HPDE6-E6E7 (cell line): ENCODE measurements around the gene ZNF80.
"Not testable (repeated sequence)": the region's sequence is repeated elsewhere in the genome, so short reads cannot be mapped to it uniquely, and the experiment has no call there.

Experiments used
- DNase-seq: peaks from one replicate; pipeline ENCODE4 v3.0.0; 2011; ENCODE audit warnings: missing footprints; ENCODE audit errors: extremely low spot score

Gene ZNF80

DNA sequence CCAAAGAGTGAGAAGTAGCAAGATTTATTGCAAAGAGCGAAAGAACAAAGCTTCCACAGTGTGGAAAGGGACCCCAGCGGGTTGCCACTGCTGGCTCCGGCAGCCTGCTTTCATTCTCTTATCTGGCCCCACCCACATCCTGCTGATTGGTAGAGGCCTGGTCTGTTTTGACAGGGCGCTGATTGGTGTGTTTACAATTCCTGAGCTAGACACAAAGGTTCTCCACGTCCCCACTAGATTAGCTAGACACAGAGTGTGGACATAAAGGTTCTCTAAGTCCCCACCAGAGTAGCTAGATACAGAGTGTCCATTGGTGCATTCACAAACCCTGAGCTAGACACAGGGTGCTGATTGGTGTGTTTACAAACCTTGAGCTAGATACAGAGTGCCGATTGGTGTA lies at the start of gene ZNF80:
TSS of gene ZNF80 (minus strand) at position 101 of the 400 bp plus-strand sequence. CDS start 504 bp downstream, outside the sequence.
- DNase-seq, result not testable (repeated sequence)

DNA sequence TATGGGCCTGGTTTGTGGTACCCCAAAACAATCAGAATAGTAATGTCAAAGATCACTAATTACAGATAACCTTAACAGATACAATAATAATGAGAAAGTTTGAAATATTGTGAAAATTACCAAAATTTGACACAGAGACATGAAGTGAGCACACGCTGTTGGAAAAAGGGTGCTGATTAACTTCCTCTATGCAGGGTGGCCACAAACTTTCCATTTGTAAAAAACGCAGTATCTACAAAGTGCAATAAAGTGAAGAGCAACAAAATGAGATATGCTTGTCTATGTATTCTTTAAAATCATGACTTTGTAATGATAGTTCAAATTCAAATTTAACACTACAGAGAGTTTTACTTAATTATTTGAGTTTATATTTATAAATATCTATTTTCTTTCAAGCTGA lies 48.9 kb upstream of the ZNF80 start:
- no peak for DNase-seq

DNA sequence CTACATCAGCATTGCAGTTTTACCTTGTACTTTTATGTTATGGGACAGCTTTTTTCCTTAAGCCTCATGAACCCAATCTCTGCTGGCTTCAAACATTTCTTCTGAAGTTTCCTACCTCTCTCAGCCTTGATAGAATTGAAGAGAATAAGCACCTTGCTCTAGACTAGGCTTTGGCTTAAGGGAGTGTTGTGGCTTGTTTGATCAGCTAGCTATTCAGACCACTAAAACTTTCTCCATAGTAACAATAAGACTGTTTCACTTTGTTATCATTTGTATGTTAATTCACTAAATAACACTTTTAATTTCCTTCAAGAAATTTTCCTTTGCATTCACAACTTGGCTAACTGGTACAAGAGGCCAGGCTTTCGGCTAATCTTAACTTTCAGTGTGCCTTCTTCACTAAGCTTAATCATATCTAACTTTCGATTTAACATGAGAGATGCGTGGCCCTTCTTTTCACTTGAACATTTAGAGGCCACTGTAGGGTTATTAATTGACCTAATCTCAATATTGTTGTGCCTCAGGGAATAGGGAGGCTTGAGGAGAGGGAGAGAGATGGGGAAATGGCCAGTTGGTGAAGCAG lies 48.4 kb upstream of the ZNF80 start:
- DNase-seq, result no peak

DNA sequence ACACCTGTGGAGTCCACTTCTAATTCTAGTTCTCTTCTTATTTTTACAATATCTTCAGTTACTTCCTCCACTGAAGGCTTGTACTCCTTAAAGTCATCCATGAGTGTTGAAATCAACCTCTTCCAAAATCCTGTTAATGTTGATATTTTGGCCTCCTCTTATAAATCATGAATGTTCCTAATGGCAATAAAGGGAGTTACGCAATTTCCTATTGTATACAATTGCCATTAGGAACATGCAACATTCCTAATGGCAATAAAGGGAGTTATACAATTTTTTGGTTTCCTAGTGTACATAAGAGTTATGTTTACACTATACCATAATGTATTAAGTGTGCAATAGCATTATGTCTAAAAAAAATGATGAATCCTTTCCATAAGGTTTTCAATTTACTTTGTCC lies 47.3 kb upstream of the ZNF80 start:
- no peak for DNase-seq

DNA sequence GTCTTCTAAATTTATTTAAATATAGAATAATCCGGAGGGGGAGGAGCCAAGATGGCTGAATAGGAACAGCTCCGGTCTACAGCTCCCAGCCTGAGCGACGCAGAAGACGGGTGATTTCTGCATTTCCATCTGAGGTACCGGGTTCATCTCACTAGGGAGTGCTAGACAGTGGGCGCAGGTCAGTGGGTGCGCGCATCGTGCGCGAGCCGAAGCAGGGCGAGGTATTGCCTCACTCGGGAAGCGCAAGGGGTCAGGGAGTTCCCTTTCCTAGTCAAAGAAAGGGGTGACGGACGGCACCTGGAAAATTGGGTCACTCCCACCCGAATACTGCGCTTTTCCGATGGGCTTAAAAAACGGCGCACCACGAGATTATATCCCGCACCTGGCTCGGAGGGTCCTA lies 39.5 kb upstream of the ZNF80 start:
- not testable (repeated sequence) for DNase-seq

DNA sequence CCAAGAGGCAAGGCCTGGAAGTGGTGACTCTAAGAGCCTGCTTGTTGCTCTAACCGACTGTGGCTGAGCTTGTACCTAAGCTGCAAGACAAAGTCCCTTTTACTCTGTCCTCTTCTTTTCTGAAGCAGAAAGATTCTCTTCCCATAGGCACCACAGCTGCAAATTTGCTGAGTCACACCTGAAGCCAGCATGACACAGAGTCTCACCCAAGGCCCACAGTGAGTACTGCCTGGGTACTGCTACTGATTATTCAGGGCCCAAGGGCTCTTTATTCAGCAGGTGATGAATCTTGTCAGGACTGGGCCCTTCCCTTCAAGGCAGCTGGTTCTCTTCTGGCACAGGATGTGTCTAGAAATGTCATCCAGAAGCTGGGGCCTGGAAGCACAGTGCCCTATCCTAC lies 37.6 kb upstream of the ZNF80 start:
- no peak for DNase-seq

DNA sequence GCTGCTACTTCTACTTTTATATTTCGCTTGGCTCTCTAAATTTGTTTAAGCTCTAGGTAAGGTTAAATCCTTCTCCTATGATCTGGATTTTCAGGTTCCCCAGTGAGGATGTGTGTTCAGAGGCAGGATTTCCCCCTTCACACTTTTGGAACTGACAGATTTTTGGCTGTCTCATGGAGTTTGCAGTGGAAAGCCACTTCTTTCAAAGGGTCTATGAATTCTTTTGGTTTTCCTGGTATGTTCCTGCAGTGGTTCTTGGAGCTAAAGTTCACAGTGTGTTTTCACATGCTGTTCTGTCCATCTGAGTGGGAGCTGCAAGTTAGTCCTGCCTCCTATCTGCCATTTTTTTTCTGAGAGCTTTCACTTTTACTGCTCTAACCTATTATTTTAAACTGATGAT lies 34.9 kb upstream of the ZNF80 start:
- DNase-seq, result no peak

DNA sequence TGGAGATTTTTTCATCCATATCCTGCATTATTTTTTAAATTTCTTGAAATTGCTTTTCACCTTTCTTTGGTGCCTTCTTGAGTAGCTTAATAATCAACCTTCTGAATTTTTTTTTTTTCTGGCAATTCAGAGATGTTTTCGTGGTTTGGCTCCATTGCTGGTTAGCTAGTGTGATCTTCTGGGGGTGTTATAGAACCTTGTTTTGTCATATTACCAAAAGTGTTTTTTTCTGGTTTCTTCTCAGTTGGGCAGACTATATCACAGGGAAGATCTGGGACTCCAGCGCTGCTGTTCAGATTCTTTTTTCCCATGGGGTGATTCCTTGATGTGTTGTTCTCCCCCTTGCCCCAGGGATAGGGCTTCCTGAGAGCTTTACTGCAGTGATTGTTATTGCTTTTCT lies 32.6 kb upstream of the ZNF80 start:
- no peak for DNase-seq

DNA sequence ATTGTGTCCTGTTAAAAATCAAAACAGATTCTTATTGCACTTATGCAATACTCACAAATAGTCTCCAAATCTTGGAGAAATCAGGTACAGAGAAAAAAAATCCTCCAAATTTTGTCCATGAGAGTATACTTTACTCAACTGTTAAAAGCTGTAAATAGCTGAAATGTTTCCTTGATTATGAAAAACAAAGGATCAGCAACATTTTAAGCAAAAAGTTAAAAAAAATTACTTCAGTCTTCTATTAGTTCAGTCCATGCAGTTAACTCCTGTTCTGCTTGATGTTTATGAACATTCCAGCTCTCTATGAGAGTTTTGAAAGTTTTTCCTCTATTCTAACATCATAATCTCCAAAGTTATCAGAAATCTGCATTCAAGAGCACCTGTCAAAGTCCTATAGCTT lies 22.8 kb upstream of the ZNF80 start:
- DNase-seq, result no peak

DNA sequence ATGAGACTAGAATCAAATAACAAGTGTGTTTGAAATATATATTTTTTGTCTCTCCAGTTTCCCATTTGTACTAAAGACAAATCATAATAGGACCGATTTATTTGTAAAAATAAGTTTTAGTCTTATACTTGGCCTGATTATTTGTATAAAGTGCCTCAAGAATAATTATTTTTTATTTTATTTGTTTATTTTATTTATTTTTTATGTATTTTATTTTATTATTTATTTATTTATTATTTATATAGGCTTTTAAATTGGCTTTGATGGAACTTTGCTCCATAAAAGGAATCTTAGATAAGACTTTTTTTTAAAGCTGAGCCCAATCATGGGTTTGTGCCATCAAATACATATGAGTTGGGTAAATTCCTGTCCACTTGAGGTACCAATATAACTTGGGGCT lies 22.2 kb upstream of the ZNF80 start:
- DNase-seq, result no peak

DNA sequence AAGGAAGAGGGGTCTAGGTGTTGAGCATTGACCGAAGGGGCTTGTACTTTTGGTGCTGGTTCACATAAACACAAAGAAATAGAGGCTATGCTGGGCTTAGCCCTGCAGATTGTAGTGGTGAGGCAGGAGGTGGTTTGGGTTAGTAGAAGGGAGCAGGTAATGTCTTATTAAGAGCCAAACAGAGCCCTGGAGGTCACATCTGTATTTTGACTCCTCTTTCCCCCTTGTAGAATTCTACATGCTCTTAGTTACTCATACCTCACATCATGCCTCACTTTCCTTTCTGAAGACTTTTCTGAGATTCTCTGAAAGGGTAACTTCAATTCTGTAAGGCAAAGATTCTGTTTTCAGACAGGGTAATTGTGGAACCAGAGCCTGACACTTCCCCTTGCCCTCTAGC lies 16.1 kb upstream of the ZNF80 start:
- no peak for DNase-seq

DNA sequence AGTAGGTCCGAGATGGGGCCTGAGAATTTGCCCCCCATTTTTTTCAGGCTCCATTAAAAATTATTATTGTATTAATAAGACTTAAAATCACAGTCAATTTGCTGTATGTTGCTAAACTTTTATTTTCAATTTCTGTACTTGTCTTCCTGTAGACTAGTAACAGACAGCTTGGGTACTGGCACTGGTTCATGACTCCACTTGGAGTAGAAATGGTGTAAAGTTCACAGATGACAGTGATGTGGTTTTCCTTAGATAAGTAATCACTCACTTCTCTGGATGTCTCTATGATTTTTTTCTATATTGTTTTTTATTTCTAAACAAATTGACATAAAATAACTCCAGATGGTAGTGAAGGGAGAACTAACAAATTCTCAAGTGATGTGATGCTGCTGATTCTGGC lies 15.6 kb upstream of the ZNF80 start:
- DNase-seq, result no peak

DNA sequence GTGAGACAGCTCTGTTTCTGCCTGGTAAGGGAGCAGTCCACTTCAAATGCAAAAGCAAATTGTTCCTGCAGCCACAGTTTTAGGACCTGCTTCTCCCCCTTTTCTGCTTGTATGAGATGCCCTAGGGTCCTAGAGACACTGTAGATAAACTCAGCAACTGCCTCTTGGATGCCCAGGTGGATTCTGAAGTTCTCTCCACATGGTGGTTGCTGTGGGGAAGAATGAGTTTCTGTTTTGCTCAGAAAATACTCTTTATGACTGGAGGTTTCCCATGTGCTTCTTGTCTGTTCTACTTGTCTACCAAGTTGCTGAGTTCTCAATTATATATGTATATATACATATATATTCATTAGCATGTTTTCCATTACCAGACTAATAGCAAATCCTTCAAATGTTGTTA lies 5.6 kb upstream of the ZNF80 start:
- DNase-seq, result no peak

DNA sequence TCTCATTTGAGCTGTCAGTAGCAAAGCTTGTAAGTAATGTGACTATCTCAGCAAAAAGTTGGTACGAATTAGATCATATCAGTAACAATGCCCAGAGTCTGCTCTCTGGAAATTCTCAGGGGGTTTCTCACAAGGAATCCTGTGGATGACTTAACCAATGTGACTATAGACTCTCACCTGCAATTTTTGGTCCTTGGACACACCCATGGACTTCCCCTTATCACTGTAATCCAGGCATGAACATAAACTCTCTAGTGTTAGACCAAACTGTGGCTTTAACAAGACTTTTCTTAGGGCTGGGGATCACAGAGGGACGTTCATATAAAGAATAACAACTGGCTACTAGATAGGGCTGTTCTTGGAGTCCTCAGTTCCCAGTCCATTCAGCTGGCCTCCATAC lies 3.9 kb upstream of the ZNF80 start:
- DNase-seq, result no peak

DNA sequence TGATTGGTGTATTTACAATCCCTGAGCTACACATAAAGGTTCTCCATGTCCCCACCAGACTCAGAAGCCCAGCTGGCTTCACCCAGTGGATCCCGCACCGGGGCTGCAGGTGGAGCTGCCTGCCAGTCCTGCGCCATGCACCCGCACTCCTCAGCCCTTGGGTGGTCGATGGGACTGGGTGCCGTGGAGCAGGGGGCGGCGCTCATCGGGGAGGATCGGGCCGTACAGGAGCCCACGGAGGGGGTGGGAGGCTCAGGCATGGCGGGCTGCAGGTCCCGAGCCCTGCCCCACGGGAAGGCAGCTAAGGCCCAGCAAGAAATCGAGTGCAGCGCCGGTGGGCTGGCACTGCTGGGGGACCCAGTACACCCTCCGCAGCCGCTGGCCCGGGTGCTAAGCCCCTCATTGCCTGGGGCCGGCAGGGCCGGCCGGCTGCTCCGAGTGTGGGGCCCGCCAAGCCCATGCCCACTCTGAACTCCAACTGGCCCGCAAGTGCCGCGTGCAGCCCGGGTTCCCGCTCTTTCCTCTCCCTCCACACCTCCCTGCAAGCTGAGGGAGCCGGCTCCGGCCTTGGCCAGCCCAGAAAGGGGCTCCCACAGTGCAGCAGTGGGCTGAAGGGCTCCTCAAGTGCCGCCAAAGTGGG lies 888 bp upstream of the ZNF80 start:
- not testable (repeated sequence) for DNase-seq

DNA sequence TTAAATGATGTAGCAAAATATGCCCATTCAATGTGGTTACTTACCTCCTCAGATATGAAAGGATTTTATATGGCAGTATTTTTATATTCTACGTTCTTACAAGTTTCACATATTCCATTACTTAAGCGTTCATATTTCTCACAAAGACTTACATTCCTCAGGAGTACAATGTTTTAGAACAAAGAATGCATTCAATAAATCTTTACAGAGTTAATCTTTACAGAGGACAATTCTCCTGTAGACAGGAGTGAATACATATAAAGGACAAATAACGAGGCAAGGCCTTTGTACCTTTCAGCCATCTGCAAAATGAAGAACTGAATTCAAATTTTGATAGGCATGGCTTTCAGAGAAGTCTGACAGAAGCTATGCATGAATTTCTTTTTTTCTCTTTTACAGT lies 1.9 kb downstream of the ZNF80 start:
- DNase-seq, result no peak

DNA sequence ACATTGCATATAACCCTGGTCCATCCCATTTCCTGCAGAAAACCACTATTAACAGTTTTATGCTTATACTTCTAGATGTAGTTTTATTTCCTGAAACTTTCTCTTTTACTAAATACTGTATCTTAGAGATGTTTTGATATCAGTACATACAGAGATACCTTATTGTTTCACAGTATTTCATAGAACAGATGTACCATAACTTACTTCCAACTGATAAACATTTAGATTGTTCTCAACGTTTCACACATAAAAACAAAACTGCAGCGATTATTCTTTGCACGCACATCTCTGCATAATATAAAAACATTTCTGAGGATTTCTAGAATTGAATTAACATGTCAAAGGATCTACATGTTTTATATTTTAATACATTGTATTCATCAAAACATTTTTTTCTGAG lies 2.6 kb downstream of the ZNF80 start:
- DNase-seq, result no peak

DNA sequence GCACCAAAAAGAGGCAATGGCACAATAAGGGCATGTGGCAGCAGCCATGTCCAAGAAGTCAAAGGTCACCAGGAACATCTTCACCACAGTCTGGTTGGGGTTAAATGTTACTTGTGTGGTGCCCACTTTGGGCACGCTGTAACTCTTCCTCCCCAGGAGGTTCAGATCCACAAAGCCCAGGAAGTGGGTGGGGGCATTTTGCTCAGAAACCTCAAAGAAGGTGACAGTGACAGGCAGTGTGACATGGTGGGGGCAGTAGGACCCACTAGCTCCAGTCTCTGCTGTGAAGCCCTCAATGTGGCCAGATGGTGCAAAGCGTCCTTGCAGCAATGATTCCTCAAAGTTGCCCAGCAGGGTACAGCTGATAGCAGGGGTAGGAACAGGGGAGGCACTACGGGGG lies 5.8 kb downstream of the ZNF80 start:
- DNase-seq, result no peak

DNA sequence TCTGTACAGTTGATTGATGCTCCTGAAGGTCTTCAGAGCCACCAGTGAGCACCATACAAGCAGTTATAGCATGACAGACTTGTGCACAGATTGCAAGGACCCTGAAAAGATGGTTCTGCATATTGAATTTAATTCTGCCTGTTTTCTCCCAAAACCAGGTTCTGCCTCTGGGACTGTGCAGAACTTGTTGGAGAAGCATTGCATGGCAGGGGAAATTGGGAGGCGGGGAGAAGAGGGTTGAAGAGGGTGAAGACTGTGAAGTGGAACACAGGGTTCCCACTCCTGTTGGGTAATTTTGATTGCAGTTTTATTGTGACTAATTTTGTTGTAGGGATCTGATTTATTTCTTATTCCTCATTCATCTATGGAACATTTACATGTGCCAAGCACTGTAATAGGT lies 10.3 kb downstream of the ZNF80 start:
- no peak for DNase-seq

DNA sequence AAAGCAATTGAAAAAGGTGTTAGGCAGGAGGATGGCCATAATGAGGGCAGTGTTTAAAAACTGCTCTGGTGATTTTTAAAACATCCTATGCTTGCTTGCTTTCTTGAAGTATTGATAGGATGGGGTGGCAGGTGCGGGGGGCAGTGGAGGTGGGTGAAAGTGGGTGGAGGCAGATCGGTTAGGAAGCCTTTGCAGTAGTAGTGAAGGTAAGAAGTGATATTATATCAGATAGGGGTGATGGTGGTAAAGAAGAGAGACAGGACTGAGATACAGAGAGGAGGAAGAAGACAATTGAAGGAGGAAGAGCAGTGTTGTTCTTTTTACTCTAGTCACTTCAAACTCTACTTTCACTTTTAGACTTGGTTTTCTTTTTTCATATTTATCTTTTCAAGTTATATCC lies 11.1 kb downstream of the ZNF80 start:
- DNase-seq, result no peak

DNA sequence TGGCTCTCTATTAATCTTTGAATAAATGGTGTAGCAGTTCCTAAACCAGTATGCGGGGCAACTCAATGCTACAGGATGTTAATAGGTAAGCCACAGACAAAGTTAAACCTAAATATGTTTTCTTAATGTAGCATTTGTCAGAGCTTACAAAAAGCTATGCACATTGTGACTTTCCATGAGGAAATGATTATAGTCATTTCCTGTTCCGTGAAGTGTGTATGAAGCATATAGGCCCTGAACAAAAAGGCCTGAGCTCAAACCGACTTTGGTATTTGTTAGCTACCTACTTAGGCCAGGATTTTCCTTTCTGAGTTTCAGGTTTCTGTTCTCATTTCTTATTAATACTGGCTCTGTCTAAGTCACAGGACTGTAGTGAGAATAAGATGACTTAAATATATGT lies 14.2 kb downstream of the ZNF80 start:
- no peak for DNase-seq

DNA sequence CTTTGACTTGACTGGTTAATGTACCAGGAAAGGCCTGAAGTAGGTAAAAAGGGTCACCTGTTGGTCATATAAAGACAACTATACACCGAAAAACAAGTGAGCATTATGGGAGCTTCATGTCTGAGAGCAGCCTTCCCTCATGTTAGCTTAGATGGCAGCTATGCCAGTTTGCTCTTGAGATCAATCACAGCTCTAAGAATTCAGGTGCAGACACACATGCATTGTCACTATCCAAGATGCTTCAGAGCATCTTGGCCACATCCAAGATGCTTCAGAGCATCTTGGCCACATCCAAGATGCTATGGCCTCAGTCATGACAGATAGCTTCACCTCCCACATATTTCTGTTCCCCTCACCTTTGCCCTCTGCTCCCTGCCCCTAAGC lies 15.5 kb downstream of the ZNF80 start:
- DNase-seq, result no peak

DNA sequence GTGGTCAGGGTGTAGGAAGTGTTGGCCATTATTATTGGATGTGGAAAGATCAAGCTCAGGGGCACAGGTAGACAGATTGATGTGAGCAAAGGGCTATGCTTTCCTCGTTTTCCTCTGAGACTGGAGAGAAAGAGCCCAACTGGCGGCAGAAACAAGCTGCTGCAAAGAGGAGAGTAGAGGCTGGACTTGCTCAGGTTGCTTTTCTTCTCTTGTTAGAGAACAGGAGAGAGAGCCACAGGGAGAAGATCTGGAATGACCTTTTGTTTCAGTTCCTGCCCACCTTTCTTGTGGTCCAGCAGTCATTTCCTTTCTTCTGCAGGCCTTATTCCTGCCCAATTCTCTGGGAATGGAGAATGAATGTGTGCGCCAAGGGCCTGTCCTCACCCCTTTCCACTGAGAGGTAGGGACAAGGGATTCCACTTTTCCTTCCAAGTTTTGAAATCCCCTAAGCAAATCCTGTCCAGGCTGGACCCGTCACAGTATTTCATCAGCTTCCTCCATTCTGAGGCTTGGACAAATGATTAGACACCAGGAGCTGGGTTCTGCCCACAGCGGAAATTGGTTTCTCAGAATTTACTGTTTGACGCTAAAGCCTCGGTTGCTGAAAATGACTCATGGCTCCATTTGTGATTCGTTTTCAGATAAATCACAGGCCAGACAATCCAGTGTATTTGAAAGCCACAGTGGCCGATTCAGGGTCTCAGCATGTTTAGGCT lies 16.1 kb downstream of the ZNF80 start:
- no peak for DNase-seq

DNA sequence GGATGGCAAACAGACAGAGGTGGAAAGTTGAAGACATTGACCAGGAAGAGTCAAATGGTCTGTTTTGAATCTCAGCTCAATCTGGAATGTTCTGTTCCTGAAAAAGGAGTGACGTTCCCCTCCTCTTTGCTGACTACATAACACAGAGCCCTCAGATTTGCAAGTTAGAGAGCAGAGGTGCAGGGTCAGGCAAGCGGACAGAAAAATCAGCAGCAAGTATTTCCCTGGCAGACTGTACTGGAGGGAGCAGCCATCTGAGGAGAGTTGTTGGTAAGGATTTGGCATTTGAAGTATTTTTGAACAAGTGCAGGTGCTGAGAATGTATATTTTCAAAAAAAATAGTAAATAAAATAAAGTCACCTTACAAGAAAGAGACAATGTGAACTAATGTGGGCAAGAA lies 17.6 kb downstream of the ZNF80 start:
- DNase-seq, result no peak
